ENCODE results near the gene PPM1L. TPM values are rescaled to one million over a fixed set of nuclear protein-coding genes. Genes with fewer than 3 reads are reported as not detected.
A peak's percentile ranks its signal among the peaks of the same experiment; 100 is the strongest.

The PPM1L gene
- total RNA-seq, 1 donor from 2014 or later: 14.9 TPM

DNA sequence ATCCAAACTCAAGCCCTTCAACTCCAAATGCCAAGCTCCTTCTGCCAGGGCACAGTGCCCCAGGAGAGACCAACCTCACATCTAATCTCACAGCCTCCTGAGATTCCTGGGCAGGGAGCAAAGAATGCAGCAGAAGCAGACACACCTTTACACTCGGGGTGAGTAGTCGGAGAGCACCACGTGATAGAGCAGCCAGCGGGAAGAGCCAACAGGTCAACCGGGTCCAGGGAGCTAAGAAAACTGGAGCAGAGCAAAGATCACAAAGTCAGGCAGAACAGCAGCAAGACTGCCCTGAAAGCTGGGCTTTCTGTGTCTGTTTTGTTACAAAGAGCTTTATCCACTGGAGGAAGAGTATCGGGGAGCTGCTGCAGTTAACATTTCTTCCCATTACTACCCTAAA is 345.0 kb downstream of the PPM1L start:
- intact Hi-C loops (cut with DNase I): no loop called here
- peak; percentile 74 to 81 for ATAC-seq
- H3K9me3 ChIP-seq: no peaks in the 10 kb centered on the region
- no peak overlapping the region for H3K27ac ChIP-seq
- peak; percentile 55 for DNase-seq
- peaks cover 6% of the 10 kb centered on the region for H3K4me1 ChIP-seq
- no peak overlapping the region for H3K4me3 ChIP-seq
- no peaks in the 10 kb centered on the region for H3K36me3 ChIP-seq
- TF ChIP-seq, protein P1, sequence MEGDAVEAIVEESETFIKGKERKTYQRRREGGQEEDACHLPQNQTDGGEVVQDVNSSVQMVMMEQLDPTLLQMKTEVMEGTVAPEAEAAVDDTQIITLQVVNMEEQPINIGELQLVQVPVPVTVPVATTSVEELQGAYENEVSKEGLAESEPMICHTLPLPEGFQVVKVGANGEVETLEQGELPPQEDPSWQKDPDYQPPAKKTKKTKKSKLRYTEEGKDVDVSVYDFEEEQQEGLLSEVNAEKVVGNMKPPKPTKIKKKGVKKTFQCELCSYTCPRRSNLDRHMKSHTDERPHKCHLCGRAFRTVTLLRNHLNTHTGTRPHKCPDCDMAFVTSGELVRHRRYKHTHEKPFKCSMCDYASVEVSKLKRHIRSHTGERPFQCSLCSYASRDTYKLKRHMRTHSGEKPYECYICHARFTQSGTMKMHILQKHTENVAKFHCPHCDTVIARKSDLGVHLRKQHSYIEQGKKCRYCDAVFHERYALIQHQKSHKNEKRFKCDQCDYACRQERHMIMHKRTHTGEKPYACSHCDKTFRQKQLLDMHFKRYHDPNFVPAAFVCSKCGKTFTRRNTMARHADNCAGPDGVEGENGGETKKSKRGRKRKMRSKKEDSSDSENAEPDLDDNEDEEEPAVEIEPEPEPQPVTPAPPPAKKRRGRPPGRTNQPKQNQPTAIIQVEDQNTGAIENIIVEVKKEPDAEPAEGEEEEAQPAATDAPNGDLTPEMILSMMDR (IDR thresholded peaks at IDR 0.05): no peak
- no peaks in the 10 kb centered on the region for H3K27me3 ChIP-seq (ENCODE audit: low read depth)

DNA sequence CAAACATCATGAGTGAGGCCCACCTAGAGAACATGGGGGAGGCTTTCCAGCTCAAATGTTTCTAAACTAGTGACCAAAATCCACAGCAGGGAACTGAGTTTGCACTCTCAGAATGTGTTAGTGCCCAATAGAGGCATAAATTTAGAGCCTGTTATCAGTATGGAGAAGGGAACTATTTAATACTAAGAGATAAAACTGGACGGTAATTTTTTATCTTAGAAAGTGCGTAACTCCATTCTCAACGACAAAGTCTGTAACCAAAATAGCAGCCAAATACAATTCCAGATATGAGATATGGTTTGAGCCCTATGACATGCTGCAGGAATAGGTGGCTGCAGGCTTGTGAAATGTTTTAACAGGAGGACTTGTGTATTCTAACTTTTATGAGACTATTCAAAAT is 345.6 kb downstream of the PPM1L start:
- no peak for ATAC-seq
- no peak for DNase-seq
- intact Hi-C loops (cut with DNase I): no loop called here
- Histone ChIP-seq H3K27me3 (ENCODE audit: low read depth) (no peaks in the 10 kb centered on the region), H3K4me3 (no peak overlapping the region), H3K36me3 (no peaks in the 10 kb centered on the region), H3K9me3 (no peaks in the 10 kb centered on the region), H3K4me1 (peaks cover 6% of the 10 kb centered on the region), H3K27ac (no peak overlapping the region)
- TF ChIP-seq, protein P1 (IDR thresholded peaks at IDR 0.05): no peak

DNA sequence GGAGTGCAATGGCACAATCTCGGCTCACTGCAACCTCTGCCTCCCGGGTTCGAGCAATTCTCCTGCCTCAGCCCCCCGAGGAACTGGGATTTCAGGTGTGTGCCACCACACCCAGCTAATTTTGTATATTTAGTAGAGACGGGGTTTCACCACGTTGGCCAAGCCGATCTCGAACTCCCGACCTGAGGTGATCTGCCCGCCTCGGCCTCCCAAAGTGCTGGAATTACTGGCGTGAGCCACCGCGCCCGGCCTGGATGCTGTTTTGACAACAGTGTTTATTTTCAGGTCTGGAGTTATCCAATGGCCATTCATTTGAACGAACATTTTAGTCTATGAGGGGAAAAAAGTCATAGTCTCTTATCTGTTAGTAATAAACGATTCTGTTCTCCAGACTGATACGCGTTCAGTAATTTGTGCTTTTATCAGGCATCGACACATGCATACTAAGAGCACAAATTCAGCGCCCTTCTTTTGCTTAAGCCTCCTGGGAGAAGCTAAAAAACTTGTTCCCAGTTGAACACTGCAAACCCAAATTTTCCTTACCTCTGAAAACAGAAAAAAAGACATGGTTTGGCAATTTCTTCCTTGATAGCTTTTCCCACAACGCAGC is 347.9 kb downstream of the PPM1L start:
- H3K4me3 ChIP-seq: peak overlapping the region; percentile 87
- H3K27ac ChIP-seq: peak overlapping the region; percentile 86
- H3K4me1 ChIP-seq: peaks cover 6% of the 10 kb centered on the region
- intact Hi-C loops (cut with DNase I): no loop called here
- no peaks in the 10 kb centered on the region for H3K9me3 ChIP-seq
- TF ChIP-seq, protein P1 (IDR thresholded peaks at IDR 0.05): no peak
- DNase-seq (no peak), ATAC-seq (no peak)
- no peaks in the 10 kb centered on the region for H3K27me3 ChIP-seq (ENCODE audit: low read depth)
- H3K36me3 ChIP-seq: no peaks in the 10 kb centered on the region

DNA sequence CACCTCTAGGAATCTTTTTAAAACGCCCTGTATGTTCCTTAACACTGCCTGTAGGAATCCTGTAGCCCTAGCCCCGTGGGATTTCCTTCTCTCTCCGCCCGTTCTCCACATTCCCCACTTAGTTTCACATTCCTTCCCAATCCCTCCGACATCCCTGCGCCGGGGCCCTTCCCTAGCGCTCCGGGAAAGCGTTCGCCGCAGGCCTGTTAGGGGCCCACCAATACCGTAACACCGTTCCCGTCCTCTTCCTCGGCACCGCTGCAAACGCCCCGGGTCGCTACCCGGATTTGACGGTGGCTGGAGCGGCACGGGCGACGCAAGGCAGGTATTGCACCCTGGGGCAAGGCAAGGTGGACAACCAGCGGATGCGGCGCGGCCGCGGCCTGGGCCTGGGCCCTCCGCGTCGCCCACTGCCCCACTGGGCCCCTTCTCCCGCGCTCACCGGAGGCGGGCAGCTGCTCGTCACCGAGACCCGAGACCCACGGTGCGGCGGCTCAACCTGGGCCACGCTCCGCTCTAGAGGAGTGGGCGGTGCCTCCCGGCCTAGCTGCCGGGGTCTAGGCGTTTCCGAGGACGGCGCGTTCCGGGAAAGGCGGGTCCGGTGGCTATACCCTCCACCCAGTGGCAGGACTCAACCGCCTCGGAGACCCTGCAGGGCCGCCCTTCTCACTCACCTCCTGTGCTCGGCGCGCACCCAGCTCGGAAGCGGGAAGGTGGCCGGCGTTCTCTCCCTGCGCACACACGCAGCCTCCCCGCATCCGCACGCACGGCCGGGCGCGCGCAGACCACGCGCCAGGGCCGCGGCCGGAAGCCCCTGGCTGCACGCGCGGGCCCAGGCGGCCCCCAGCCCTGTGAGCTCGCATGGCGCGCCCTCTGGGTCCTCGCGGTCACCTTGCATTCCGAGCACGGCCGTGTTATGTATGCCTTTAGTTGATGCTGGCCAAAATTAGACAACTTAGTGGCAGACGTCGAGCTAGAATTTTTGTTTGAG is 348.8 kb downstream of the PPM1L start, which contains the start of gene B3GALNT1:
B3GALNT1 (minus strand) TSS at position 789 of the 991 bp plus-strand sequence. CDS start 18,595 bp downstream, outside the sequence.
- intact Hi-C loops (cut with DNase I): no loop called here
- TF ChIP-seq, protein P1 (IDR thresholded peaks at IDR 0.05): no peak
- ATAC-seq: peak; percentile 86 to 91

DNA sequence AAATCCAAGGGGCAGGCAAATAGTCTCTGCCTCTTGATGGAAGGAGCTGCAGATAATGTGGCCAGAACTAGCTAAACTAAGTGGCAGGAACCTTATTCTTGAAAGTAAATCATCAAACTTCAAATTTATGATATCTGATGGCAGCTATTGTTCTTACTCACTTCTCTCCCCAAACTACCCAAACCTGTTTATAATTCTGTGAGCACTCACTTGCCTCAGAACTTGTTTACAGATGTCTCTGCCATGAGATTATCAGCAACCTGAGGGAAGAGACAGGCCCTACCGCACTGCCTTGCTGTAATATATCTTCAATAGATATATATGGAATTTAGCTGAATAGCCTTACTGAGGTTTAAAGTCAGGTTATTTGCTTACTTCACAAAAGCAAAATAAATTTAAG is 351.3 kb downstream of the PPM1L start:
- ATAC-seq: no peak
- no peak overlapping the region for H3K27ac ChIP-seq
- H3K4me3 ChIP-seq: no peak overlapping the region
- TF ChIP-seq, protein P1 (IDR thresholded peaks at IDR 0.05): no peak
- H3K4me1 ChIP-seq: peaks cover 6% of the 10 kb centered on the region
- H3K9me3 ChIP-seq: no peaks in the 10 kb centered on the region
- no peak for DNase-seq
- intact Hi-C loops (cut with DNase I): no loop called here
- H3K27me3 ChIP-seq (ENCODE audit: low read depth): no peaks in the 10 kb centered on the region
- no peaks in the 10 kb centered on the region for H3K36me3 ChIP-seq

More for the DNA sequence above, 348.8 kb downstream of the PPM1L start, which contains the start of gene B3GALNT1:
- Histone ChIP-seq H3K4me3 (peak within 1 kb of the TSS; percentile 87), H3K4me1 (peaks cover 6% of the 10 kb centered on the region), H3K27ac (peak within 1 kb of the TSS; percentile 86), H3K9me3 (no peaks in the 10 kb centered on the region), H3K36me3 (no peaks in the 10 kb centered on the region), H3K27me3 (ENCODE audit: low read depth) (no peaks in the 10 kb centered on the region)
- DNase-seq: peak; percentile 71
